Lower lobe of right lung (tissue), 2 donors: ENCODE results near the gene SGPP2. TPM values are rescaled to one million over a fixed set of nuclear protein-coding genes. Genes with fewer than 3 reads are reported as not detected.
"Not testable (repeated sequence)": the region's sequence is repeated elsewhere in the genome, so short reads cannot be mapped to it uniquely, and the experiment has no call there.

ENCODE experiments used
- ATAC-seq, 2 donors: fragments of 200-7000 bp; cut with Tn5 transposase; one replicate each; pipeline ENCODE4 v1.9.1; 2020 to 2022; ENCODE audit warnings: mild to moderate bottlenecking in 2 of 2, moderate library complexity in 2 of 2
- DNase-seq: peaks from one replicate; pipeline ENCODE4 v3.0.0-alpha.2; 2020
- H3K27ac ChIP-seq: fragments of 200-600 bp; one replicate; pipeline ENCODE4 v1.8.0; 2022
- H3K27me3 ChIP-seq: fragments of 200-600 bp; one replicate; pipeline ENCODE4 v1.8.0; 2022; ENCODE audit warnings: low read depth
- H3K36me3 ChIP-seq: fragments of 200-600 bp; one replicate; pipeline ENCODE4 v1.8.0; 2022; ENCODE audit warnings: mild to moderate bottlenecking
- H3K4me1 ChIP-seq: fragments of 200-600 bp; one replicate; pipeline ENCODE4 v1.8.0; 2022
- H3K4me3 ChIP-seq: fragments of 200-600 bp; one replicate; pipeline ENCODE4 v1.8.0; 2022; ENCODE audit warnings: mild to moderate bottlenecking
- H3K9me3 ChIP-seq: fragments of 200-600 bp; one replicate; pipeline ENCODE4 v1.8.0; 2022
- CTCF ChIP-seq: fragments of 200-600 bp; IDR thresholded peaks from one replicate; pipeline ENCODE4 v1.8.0; 2022; ENCODE audit warnings: antibody characterized with exemption, mild to moderate bottlenecking
- intact Hi-C: fragments of 100-400 bp; cut with DNase I; formaldehyde crosslinking; loops from one replicate; pipeline ENCODE4 v1.11.0; 2022
- total RNA-seq: library from RNA; stranded (reverse); fragmentation: NEBNext Ultra II Directional; extraction: Animal tissue kit (Norgen Biotek cat#: 25700); gene quantifications from one replicate; pipeline ENCODE4 v1.2.1, GENCODE V29; 2021
- donor health status: DM: no; HTN: yes; CAD: no; lungs with severe emphysema.

The SGPP2 gene
- total RNA-seq, 1 donor from 2014 or later: 23.9 TPM

- H3K36me3 ChIP-seq: no peaks in the 10 kb centered on the region
- DNase-seq: no peak
- peaks cover 3% of the 10 kb centered on the region for H3K4me1 ChIP-seq
- H3K27me3 ChIP-seq: no peaks in the 10 kb centered on the region
- intact Hi-C loops: no loop called here
- H3K9me3 ChIP-seq: no peaks in the 10 kb centered on the region
- no peak for TF ChIP-seq CTCF
- no peak overlapping the region for H3K4me3 ChIP-seq
- ATAC-seq: no peak
- no peak overlapping the region for H3K27ac ChIP-seq
These were observed 153.0 kb downstream of the SGPP2 start for GRCh38 chr2:222577341-222577740.

GRCh38 chr2:222582928-222583327 lies 158.6 kb downstream of the SGPP2 start:
- ATAC-seq (no peak), DNase-seq (no peak)
- Histone ChIP-seq H3K27ac (no peak overlapping the region), H3K36me3 (peaks cover 5% of the 10 kb centered on the region), H3K4me1 (no peaks in the 10 kb centered on the region), H3K4me3 (no peak overlapping the region), H3K9me3 (no peaks in the 10 kb centered on the region), H3K27me3 (no peaks in the 10 kb centered on the region)
- intact Hi-C loops: no loop called here
- no peak for TF ChIP-seq CTCF

- H3K27me3 ChIP-seq, H3K9me3 ChIP-seq, ATAC-seq, H3K4me1 ChIP-seq, DNase-seq, intact Hi-C loops, H3K36me3 ChIP-seq, H3K27ac ChIP-seq, H3K4me3 ChIP-seq: not testable (repeated sequence)
These were observed 160.2 kb downstream of the SGPP2 start for GRCh38 chr2:222584589-222584988.

- intact Hi-C loops: no loop called here
- Histone ChIP-seq H3K27ac (no peak overlapping the region), H3K36me3 (peaks cover 23% of the 10 kb centered on the region), H3K4me3 (no peak overlapping the region), H3K4me1 (no peaks in the 10 kb centered on the region), H3K9me3 (no peaks in the 10 kb centered on the region), H3K27me3 (no peaks in the 10 kb centered on the region)
- ATAC-seq (no peak), DNase-seq (no peak)
- no peak for TF ChIP-seq CTCF
These were observed 167.3 kb downstream of the SGPP2 start for GRCh38 chr2:222591661-222592060.

- no peak for ATAC-seq
- intact Hi-C loops: no loop called here
These were observed 167.8 kb downstream of the SGPP2 start for GRCh38 chr2:222592176-222592575.

GRCh38 chr2:222594679-222595078 lies 170.3 kb downstream of the SGPP2 start:
- ATAC-seq (peak in 1 of 2 donors; percentile 62), DNase-seq (no peak)
- TF ChIP-seq CTCF: no peak
- intact Hi-C loops: no loop called here
- no peaks in the 10 kb centered on the region for H3K4me1 ChIP-seq
- H3K27me3 ChIP-seq: no peaks in the 10 kb centered on the region
- H3K36me3 ChIP-seq: peaks cover 48% of the 10 kb centered on the region
- H3K9me3 ChIP-seq: no peaks in the 10 kb centered on the region
- H3K4me3 ChIP-seq: no peak overlapping the region
- H3K27ac ChIP-seq: no peak overlapping the region

More at GRCh38 chr2:222592176-222592575, 167.8 kb downstream of the SGPP2 start:
- no peaks in the 10 kb centered on the region for H3K9me3 ChIP-seq
- no peak for DNase-seq
- no peaks in the 10 kb centered on the region for H3K4me1 ChIP-seq
- no peak for TF ChIP-seq CTCF
- no peaks in the 10 kb centered on the region for H3K27me3 ChIP-seq
- H3K27ac ChIP-seq: no peak overlapping the region
- H3K36me3 ChIP-seq: peaks cover 28% of the 10 kb centered on the region
- no peak overlapping the region for H3K4me3 ChIP-seq
